NCI-H524 treated with DMSO at 0.1 percent for 48 hours (cell line): ENCODE results near the gene CA9.

Experiments used
- DNase-seq: peaks from one replicate; lab custom pipeline; 2025; lab: John Stamatoyannopoulos, UW

CA9 gene

DNA sequence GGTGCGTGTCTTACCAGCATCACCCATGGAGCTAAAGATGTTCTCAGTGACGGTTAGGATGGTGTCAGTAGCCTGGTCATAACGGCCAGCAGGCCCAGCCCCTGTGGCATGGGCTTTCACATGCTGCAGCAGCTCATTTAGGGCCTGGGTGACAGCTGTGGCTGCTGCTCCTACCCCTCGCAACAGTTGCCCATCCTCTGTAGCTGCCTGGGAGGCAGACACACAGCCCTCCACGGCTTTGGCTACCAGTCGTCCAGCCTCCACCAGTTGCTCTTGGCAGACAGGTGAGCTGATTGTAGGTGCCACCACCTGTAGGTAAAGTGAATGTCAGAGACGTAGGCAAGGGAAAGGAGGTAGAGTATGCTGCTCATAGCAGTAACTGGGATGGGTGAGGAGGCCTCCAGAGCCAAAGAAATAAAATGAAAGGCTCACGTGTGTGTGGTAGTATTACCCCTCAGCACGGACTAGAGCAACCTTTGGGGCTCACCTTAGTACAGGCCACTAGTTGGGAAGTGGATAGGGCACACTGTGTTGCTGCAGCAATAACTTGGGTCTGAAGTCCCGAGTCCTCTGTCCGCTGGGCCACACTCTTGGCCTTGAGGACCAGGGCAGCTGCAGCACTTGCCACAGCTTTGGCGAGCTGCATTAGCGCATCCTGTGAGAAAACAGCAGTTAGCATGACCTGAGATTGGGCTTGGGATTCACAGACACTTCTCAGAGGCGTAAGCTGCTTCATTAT lies 43.6 kb downstream of the CA9 start:
- no peak for DNase-seq

DNA sequence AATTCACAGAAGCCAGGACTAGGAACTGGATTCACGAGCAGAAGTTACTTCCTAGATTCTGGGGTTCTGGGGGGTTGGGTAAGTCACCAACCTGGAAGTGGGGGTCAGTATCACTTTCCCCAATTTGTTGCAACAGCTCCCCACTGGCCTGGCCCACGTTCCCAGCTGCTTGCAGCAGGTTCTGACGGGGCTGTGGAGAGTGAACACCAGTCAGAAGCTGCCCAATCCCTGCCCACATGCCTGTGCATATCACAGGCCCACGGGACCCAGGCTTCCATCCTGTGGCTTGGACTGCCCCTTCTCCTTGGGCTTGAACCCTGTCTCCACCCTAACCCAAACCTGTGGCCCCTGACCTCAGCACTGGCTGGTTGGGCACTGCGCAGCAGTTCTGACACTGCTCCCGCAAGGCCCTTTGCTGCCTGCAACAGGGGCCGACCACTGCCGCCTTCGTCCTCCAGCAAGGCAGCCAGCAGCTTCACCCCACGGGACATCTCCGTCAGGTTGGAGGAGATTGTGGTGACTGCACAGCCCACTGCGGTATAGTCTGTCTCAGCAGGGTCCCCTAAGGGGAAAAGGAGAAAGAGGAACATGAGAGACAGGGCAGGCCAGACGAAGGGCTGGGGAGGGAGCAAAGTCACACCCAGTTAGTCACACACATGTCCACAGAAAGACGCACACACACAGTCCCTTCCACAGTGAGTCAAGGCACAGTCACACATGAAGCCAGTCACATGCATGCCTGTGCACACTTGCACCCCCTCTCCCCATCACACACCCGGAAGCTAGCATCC lies 45.2 kb downstream of the CA9 start:
- no peak for DNase-seq

DNA sequence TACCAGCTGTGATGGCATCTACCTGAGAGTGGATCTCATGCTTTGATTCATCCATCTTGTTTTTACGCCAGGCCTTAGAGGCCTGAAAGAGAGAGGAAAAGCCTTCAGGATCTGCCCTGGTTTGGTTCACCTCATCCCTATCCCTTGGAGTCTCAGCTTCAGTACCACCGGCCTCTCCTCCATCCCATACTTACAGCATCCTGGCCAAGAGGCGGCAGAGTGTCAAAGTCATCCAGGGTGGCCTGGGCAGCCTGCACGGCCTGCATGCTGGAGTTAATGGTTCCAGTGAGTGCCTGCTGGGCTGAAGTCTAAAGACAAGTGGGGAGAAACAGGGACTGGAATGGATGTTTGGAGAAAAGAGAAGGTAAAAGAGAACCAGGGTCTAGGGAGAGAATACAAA lies 45.8 kb downstream of the CA9 start:
- DNase-seq = no peak

DNA sequence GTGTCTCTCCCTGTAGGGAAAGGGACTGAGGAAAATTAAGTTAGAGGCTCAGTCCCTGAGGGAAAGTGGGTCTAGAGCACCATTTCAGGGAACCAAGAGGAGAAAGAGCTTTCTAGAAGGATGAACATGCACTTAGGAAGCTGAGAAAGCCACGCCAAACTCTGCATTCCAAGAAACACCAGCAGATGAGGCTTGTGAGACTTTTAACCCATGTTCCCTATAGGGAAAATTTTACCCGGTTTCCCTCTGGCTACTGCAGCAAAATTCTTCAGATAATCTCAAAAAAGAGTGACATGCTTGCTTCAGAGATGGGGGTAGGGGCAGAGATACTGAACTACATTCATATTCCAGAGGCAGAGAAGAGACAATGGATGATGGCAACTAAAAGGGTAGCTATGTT lies 49.7 kb downstream of the CA9 start:
- no peak for DNase-seq

DNA sequence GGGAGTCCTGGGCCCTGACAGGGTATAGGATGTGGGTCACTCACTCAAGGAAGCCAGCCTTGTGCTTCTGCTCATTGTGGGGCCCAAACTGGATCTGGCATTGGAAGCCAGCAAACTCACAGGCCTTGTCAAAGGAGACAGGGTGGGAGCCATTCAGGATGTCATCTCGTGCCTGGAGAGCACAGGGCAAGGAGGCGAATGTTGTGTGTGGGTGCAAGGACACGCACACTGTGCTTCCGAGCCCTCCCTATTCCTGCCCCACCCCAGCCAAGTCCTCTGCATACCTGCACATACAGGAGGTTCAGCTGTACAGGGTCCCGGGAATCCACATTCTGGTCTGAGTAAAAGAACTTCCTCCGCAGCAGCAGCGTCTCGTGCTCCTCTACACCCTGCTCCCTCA lies 50.2 kb downstream of the CA9 start:
- DNase-seq = no peak

DNA sequence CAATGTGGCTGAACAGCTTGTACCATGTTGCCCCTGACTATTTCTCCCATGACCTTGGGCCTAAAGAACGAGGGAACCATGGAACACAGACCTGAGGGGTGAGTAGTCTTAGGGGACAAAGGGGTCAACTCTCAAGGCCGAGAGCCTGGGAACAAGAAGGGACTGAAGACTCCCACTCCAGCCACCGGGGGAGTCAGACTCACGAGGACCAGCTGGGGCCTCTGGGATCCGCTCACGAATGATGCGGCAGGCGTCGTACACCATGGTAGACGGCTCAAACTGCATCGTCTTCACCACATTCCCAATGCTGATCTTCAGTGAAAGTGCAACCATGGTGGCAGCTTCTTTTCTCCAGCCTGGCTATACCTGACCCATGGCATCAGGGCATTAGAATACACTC lies 51.6 kb downstream of the CA9 start:
- DNase-seq = no peak

DNA sequence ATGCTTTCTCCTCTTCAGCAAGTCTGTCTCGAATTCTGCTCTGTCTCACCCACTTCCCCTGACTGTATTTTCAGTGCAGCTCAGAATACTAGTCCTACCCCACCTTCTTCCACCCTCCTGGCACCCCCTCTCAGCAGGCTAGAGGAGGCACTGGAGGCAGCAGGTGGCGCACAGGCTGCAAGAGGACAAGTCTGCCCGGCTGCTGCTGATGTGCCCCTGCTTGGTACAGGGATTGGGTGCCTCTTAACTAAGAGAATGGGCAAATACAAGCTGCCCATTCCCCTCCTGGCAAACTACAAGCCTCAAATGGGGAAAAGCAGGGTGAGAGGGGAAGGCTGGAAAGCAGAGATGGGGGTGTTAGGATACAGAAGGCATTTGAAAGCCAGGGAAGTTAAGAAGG lies 53.2 kb downstream of the CA9 start:
- no peak for DNase-seq

DNA sequence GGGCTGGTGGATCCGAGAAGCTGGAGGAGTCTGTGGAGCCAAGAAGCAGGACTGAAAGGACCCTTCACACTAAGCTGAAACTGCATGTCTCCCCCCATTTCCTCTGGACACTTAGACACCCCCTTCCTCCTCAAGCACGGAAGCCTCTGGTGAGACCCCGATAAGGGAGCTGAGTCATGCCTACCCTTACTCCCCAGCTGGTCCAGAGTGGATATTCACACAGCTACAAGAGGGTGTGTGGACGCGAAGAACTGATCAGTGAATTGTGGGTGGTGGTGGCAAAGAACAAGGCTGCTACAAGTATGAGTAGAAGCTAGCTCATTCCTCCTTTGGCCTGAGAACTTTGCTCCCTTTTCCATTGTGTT lies 53.9 kb downstream of the CA9 start:
- no peak for DNase-seq

DNA sequence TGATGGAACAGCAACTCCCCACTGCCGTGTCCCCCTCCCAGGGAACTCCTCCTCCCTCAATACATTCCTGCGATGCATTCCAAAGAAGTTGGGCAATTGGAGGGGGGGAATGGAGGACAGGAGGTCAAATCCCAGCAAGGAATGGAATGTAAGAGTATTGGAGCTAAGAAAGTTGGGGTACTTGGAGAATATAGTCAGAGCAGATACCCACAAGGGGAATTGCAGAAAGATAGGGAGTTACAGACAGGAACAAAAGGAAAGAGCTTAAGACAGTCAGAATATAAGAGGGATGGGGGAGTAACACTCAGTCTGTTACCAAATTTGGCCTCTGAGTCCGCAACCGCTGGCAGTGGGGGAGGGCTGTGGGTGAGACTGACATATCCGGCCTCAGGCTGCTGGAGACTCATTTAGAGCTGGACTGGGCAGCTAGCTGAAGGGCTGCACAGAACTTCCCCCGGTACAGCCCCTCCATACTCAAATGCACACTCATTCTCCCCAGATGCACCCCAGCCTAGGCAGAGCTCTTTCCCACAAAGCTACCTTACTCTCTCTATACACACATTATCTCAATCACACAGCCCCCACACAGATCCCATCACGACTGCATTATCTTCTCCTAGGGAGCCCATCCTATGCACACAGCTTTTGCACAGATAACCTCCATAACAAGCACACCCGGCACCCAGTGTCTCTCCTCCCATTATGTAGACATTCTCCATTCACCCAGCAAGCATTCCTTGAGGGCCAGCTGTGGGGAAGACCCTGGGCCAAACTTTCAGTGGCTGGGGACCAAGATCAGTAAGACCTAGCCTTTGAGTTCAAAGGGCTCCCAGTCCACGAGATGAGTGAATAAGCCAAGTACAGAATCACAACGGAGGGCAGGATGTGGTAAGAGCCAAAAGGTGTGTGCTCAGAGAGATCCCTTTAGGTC lies 54.6 kb downstream of the CA9 start:
- DNase-seq = no peak

DNA sequence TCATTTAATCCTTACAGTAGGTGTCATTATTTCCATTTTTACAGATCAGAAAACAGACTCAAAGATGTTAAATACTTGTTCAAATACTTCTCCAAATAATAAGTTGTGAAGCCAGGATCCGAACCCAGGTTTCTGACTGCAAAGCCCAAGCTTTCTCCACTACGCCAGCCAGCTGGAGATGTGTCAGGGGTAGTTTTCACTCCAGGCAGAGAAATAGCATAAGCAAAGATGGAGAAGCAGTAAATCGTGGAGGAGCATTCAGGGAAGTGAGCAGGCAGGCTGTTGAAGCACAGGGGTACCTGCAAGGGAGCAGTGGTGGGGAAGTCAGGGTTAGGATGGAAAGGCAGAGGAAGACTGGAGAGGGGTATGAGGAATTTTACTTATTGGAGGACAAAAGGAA lies 55.4 kb downstream of the CA9 start:
- no peak for DNase-seq

DNA sequence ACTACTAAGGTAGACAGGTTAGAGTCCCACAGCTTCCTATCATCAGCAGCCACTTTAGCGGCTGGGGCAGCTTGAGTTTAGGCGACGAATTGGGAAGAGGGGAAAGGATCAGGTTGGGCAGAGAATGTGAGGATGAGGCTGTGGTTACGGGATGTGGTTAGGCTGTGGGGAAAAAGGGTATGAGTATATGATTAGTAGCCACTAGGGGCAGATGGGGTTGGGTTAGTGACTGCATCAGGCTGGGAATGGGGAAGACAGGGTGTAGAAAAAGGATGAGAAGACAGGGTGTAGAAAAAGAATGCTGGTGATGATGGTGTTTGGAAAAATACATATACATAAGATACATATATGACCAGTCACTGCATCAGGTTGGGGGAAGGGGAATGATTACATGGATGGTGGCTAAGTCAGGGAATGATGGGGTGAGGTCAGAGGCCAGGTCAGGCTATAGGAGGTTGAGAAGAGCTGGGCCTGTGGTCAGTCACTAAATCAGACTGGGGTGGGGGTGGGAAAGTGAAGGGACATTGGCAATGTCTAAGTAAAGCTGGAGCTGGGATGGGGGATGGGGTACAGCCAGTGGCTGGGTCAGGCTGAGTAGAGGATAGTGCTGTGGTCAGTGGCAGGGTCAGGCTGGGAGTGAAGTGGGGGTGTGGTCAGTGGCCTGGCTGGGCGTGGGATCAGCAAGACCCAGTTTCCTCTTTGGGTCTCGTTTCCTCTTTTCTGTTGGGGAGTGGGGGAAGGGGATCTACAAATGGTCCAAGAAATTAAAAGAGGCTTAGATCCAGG lies 56.2 kb downstream of the CA9 start:
- DNase-seq = no peak

DNA sequence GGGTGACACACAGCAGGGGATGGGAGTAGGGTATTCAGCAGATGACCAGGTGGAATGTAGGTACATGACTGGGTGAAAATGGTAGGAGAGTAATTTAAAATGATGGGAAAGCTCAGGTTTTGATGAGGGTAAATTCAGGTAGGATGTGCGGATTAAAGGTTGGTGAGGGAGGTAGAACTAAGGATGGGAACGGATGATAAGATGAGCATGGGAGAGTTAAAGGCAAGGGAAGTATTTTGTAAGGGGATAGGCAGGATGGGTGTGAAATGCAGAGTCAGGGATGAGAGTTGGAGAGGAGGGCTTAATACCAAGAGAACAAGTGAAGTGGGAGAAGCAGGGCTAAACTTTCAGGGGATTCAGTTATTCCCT lies 56.7 kb downstream of the CA9 start:
- DNase-seq = no peak
